ENCODE measurements around the gene TCP1.
"Not testable (repeated sequence)": the region's sequence is repeated elsewhere in the genome, so short reads cannot be mapped to it uniquely, and the experiment has no call there.

Gene TCP1

DNA sequence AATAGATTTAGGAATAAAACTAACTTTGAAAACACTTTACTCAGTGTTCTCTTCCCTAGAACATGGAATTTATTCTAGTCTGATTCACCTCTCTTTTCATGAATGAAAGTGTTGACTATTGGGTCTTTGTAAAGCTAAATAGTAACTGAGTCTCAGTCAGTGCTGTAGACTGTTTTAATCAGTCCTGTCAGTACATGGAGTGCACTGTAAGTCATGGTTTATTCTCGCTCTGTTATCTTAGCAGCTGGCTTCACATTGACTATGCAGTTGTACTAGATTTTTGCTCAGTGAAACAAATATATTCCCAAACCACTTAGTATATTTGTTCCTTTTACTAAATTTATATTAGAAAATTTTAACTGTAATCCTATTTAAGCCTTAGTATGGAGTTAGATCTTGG, 42.6 kb downstream of the TCP1 start:
- no peak for DNase-seq (ENCODE audit: low read depth, low spot score)
- Histone ChIP-seq H3K9me3 (ENCODE audit: insufficient read depth, low read length) (no peaks in the 10 kb centered on the region), H3K4me1 (ENCODE audit: insufficient read depth, insufficient read length) (no peaks in the 10 kb centered on the region), H3K27me3 (ENCODE audit: insufficient read depth, insufficient read length) (no peaks in the 10 kb centered on the region), H3K36me3 (ENCODE audit: insufficient read depth, insufficient read length, low read length) (peaks cover 75% of the 10 kb centered on the region), H3K9ac (ENCODE audit: insufficient read length, low read depth) (no peak overlapping the region), H3K4me3 (ENCODE audit: insufficient read length, low read depth) (no peak overlapping the region)
- no peak for TF ChIP-seq ZNF274 (IDR thresholded peaks at IDR 0.05; ENCODE audit: low read depth, low read length)
- no peak for TF ChIP-seq SUZ12 (IDR thresholded peaks at IDR 0.05; ENCODE audit: extremely low read depth, insufficient read depth, insufficient read length)
- TF ChIP-seq YY1 (IDR thresholded peaks at IDR 0.05; ENCODE audit: insufficient read depth, insufficient read length), result no peak

DNA sequence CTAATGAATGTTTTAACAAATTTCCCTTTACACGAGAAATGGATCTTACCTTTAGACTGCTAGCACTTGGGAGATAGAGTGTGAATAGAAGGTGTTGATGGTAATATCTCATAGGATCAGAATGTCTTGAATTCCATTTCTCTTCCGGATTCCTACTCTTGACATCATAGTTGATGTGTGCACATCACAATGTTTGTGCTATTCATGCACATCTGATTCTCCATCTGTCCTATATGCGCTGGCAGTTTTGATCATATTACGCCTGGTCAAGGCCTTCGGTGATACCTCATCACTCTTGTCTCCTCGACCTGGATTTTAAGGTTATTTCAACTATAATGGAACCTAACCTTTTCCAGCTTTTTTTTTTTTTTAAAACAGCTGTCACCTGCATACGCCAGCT, 44.3 kb downstream of the TCP1 start:
- H3K9ac ChIP-seq (ENCODE audit: insufficient read length, low read depth), result no peak overlapping the region
- no peaks in the 10 kb centered on the region for H3K27me3 ChIP-seq (ENCODE audit: insufficient read depth, insufficient read length)
- no peak overlapping the region for H3K4me3 ChIP-seq (ENCODE audit: insufficient read length, low read depth)
- no peak for DNase-seq (ENCODE audit: low read depth, low spot score)
- no peak for TF ChIP-seq YY1 (IDR thresholded peaks at IDR 0.05; ENCODE audit: insufficient read depth, insufficient read length)
- TF ChIP-seq ZNF274 (IDR thresholded peaks at IDR 0.05; ENCODE audit: low read depth, low read length), result no peak
- no peak for TF ChIP-seq SUZ12 (IDR thresholded peaks at IDR 0.05; ENCODE audit: extremely low read depth, insufficient read depth, insufficient read length)
- no peaks in the 10 kb centered on the region for H3K9me3 ChIP-seq (ENCODE audit: insufficient read depth, low read length)
- H3K4me1 ChIP-seq (ENCODE audit: insufficient read depth, insufficient read length), result no peaks in the 10 kb centered on the region
- peaks cover 82% of the 10 kb centered on the region for H3K36me3 ChIP-seq (ENCODE audit: insufficient read depth, insufficient read length, low read length)

DNA sequence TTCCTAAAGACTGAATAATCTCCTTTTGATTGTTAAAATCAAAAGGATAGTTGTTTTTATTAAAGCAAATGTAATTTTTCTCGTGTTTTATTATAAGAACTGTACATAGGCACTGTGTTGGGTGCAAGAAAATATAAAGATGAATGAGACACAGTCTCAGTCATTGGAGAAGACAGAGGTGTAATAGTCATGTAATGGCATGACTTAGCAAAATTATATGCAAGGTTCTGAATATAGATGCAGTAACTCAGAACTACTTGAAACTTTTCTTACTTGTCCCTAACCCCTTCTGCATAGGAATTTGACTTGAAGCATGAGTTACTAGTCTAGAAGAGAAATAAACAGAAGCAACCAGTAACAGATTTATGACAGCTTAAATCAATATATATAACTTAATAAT, 47.2 kb downstream of the TCP1 start:
- Histone ChIP-seq H3K9me3 (ENCODE audit: insufficient read depth, low read length) (no peaks in the 10 kb centered on the region), H3K4me3 (ENCODE audit: insufficient read length, low read depth) (no peak overlapping the region), H3K27me3 (ENCODE audit: insufficient read depth, insufficient read length) (no peaks in the 10 kb centered on the region), H3K4me1 (ENCODE audit: insufficient read depth, insufficient read length) (no peaks in the 10 kb centered on the region), H3K36me3 (ENCODE audit: insufficient read depth, insufficient read length, low read length) (peaks cover 83% of the 10 kb centered on the region), H3K9ac (ENCODE audit: insufficient read length, low read depth) (no peak overlapping the region)
- DNase-seq (ENCODE audit: low read depth, low spot score), result no peak
- no peak for TF ChIP-seq YY1 (IDR thresholded peaks at IDR 0.05; ENCODE audit: insufficient read depth, insufficient read length)
- no peak for TF ChIP-seq ZNF274 (IDR thresholded peaks at IDR 0.05; ENCODE audit: low read depth, low read length)
- TF ChIP-seq SUZ12 (IDR thresholded peaks at IDR 0.05; ENCODE audit: extremely low read depth, insufficient read depth, insufficient read length), result no peak

DNA sequence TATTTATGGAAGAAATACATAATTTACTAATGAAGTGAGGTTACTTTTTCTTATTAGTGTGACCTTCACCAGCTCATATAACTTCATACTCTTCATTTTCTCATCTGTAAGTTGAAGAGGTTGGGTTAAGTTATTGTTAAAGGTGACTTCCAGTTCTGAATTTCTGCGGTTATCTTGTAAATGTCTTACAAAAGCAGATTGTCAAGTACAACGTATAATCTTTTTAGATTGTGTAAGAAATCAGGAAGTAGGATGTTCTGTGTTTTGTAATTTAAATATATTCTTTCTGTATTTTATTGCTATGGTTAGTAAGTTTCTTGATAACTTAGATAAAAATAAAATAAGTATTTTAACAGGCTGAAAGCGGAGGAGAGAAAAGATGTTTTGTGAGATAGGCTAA, 50.1 kb downstream of the TCP1 start:
- peaks cover 62% of the 10 kb centered on the region for H3K36me3 ChIP-seq (ENCODE audit: insufficient read depth, insufficient read length, low read length)
- H3K27me3 ChIP-seq (ENCODE audit: insufficient read depth, insufficient read length), result no peaks in the 10 kb centered on the region
- H3K9ac ChIP-seq (ENCODE audit: insufficient read length, low read depth), result no peak overlapping the region
- no peaks in the 10 kb centered on the region for H3K4me1 ChIP-seq (ENCODE audit: insufficient read depth, insufficient read length)
- no peak for DNase-seq (ENCODE audit: low read depth, low spot score)
- no peak for TF ChIP-seq ZNF274 (IDR thresholded peaks at IDR 0.05; ENCODE audit: low read depth, low read length)
- TF ChIP-seq SUZ12 (IDR thresholded peaks at IDR 0.05; ENCODE audit: extremely low read depth, insufficient read depth, insufficient read length), result no peak
- TF ChIP-seq YY1 (IDR thresholded peaks at IDR 0.05; ENCODE audit: insufficient read depth, insufficient read length), result no peak
- H3K4me3 ChIP-seq (ENCODE audit: insufficient read length, low read depth), result no peak overlapping the region
- H3K9me3 ChIP-seq (ENCODE audit: insufficient read depth, low read length), result no peaks in the 10 kb centered on the region

DNA sequence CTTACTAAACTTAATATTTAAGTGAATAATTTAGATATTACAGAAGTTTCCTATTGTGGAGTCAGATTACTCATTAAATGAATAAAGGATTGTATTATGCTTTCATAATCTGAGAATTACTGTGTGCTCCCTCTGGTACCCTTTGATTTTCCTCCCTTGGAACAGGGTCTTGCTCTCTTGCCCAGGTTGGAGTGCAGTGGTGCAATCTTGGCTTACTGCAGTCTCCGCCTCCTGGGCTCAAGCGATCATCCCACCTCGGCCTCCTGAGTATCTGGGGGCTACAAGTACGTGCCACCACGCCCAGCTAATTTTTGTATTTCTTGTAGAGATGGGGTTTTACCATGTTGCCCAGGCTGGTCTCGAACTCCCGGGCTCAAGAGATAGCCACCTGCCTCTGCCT, 52.5 kb downstream of the TCP1 start:
- DNase-seq (ENCODE audit: low read depth, low spot score), result no peak
- no peak overlapping the region for H3K9ac ChIP-seq (ENCODE audit: insufficient read length, low read depth)
- TF ChIP-seq YY1 (IDR thresholded peaks at IDR 0.05; ENCODE audit: insufficient read depth, insufficient read length) (no peak), ZNF274 (IDR thresholded peaks at IDR 0.05; ENCODE audit: low read depth, low read length) (no peak), SUZ12 (IDR thresholded peaks at IDR 0.05; ENCODE audit: extremely low read depth, insufficient read depth, insufficient read length) (no peak)
- H3K9me3 ChIP-seq (ENCODE audit: insufficient read depth, low read length), result no peaks in the 10 kb centered on the region
- H3K36me3 ChIP-seq (ENCODE audit: insufficient read depth, insufficient read length, low read length), result peaks cover 42% of the 10 kb centered on the region
- no peak overlapping the region for H3K4me3 ChIP-seq (ENCODE audit: insufficient read length, low read depth)
- H3K27me3 ChIP-seq (ENCODE audit: insufficient read depth, insufficient read length), result no peaks in the 10 kb centered on the region
- H3K4me1 ChIP-seq (ENCODE audit: insufficient read depth, insufficient read length), result no peaks in the 10 kb centered on the region

DNA sequence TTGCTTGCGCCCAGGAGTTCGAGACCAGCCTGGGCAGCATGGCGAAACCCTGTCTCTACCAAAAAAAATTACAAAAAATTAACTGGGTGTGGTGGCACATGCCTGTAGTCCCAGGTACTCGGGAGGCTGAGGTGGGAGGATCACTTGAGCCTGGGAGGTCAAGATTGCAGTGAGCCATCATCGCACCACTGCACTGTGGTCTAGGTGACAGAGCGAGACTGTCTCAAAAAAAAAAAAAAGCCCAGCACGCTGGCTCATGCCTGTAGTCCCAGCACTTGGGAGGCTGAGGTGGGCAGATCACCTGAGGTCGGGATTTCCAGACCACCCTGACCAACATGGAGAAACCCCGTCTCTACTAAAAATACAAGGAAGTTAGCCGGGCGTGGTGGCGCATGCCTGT, 56.0 kb downstream of the TCP1 start:
- DNase-seq (ENCODE audit: low read depth, low spot score); H3K4me1 ChIP-seq (ENCODE audit: insufficient read depth, insufficient read length); H3K4me3 ChIP-seq (ENCODE audit: insufficient read length, low read depth); H3K9me3 ChIP-seq (ENCODE audit: insufficient read depth, low read length); H3K27me3 ChIP-seq (ENCODE audit: insufficient read depth, insufficient read length); H3K9ac ChIP-seq (ENCODE audit: insufficient read length, low read depth): not testable (repeated sequence)
- H3K36me3 ChIP-seq (ENCODE audit: insufficient read depth, insufficient read length, low read length), result peaks cover 34% of the 10 kb centered on the region

DNA sequence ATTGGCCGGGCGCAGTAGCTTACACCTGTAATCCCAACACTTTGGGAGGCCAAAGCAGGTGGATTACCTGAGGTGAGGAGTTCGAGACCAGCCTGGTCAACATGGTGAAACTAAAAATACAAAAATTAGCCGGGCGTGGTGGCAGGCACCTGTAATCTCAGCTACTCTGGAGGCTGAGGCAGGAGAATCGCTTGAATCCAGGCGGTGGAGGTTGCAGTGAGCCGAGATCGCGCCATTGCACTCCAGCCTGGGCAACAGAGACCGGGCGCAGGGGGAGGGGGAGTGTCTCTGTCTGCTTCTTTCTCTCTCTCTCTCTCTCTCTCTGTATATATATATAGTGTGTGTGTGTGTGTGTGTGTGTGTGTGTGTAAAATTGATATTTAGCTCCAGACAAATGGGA, 56.9 kb downstream of the TCP1 start:
- DNase-seq (ENCODE audit: low read depth, low spot score), result not testable (repeated sequence)
- peaks cover 27% of the 10 kb centered on the region for H3K36me3 ChIP-seq (ENCODE audit: insufficient read depth, insufficient read length, low read length)

DNA sequence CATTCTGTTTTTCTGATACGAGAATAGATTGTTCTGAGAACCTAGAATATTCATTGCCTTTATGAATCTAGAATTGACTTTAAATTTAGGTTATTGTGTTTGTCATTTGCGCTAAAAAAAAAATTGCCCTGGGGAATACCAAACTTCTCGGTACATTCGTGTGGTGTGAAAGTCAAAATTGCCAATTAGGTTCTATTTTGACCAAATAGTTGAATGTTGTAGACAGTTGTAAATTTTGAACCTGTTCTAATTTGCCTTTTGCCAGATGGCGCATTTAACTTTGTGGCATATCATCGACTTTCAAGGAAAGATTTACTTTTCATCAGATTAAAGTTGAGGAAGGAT, 59.1 kb downstream of the TCP1 start:
- TF ChIP-seq YY1 (IDR thresholded peaks at IDR 0.05; ENCODE audit: insufficient read depth, insufficient read length) (no peak), ZNF274 (IDR thresholded peaks at IDR 0.05; ENCODE audit: low read depth, low read length) (no peak), SUZ12 (IDR thresholded peaks at IDR 0.05; ENCODE audit: extremely low read depth, insufficient read depth, insufficient read length) (no peak)
- no peak overlapping the region for H3K9ac ChIP-seq (ENCODE audit: insufficient read length, low read depth)
- H3K4me3 ChIP-seq (ENCODE audit: insufficient read length, low read depth), result no peak overlapping the region
- H3K4me1 ChIP-seq (ENCODE audit: insufficient read depth, insufficient read length), result no peaks in the 10 kb centered on the region
- DNase-seq (ENCODE audit: low read depth, low spot score), result no peak
- H3K27me3 ChIP-seq (ENCODE audit: insufficient read depth, insufficient read length), result no peaks in the 10 kb centered on the region
- H3K9me3 ChIP-seq (ENCODE audit: insufficient read depth, low read length), result no peaks in the 10 kb centered on the region
- peaks cover 18% of the 10 kb centered on the region for H3K36me3 ChIP-seq (ENCODE audit: insufficient read depth, insufficient read length, low read length)

More for the DNA sequence above, 56.9 kb downstream of the TCP1 start:
- not testable (repeated sequence) for H3K9me3 ChIP-seq (ENCODE audit: insufficient read depth, low read length); H3K27me3 ChIP-seq (ENCODE audit: insufficient read depth, insufficient read length); H3K4me1 ChIP-seq (ENCODE audit: insufficient read depth, insufficient read length); H3K9ac ChIP-seq (ENCODE audit: insufficient read length, low read depth); H3K4me3 ChIP-seq (ENCODE audit: insufficient read length, low read depth)
